NCI-H82 treated with DMSO at 0.1 percent for 48 hours (cell line): ENCODE results near the gene RBBP4.
"Not testable (repeated sequence)": the region's sequence is repeated elsewhere in the genome, so short reads cannot be mapped to it uniquely, and the experiment has no call there.

Experiments
- DNase-seq: peaks from one replicate; lab custom pipeline; 2025; ENCODE audit not compliant: unreplicated experiment; lab: John Stamatoyannopoulos, UW

RBBP4 gene

GRCh38 chr1:32685498-32685897 lies 34.5 kb downstream of the RBBP4 start:
- no peak for DNase-seq

- no peak for DNase-seq
These were observed 35.4 kb downstream of the RBBP4 start for GRCh38 chr1:32686387-32686786.

- DNase-seq, result no peak
These were observed 42.6 kb downstream of the RBBP4 start for GRCh38 chr1:32693455-32694174.

GRCh38 chr1:32695098-32695904 lies 44.3 kb downstream of the RBBP4 start:
- no peak for DNase-seq

- no peak for DNase-seq
These were observed 45.0 kb downstream of the RBBP4 start for GRCh38 chr1:32696041-32696440.

GRCh38 chr1:32696996-32697395 lies 46.0 kb downstream of the RBBP4 start:
- not testable (repeated sequence) for DNase-seq

GRCh38 chr1:32701421-32701911 lies 50.5 kb downstream of the RBBP4 start:
- DNase-seq, result no peak

- no peak for DNase-seq
These were observed 51.1 kb downstream of the RBBP4 start for GRCh38 chr1:32701951-32702598.

- no peak for DNase-seq
These were observed 51.8 kb downstream of the RBBP4 start, which contains the start of gene SYNC for GRCh38 chr1:32702599-32703478. Gene SYNC, minus strand, starts transcription at chr1:32702770. Its CDS starts 110 bp downstream, at chr1:32702660.

- no peak for DNase-seq
These were observed 52.7 kb downstream of the RBBP4 start for GRCh38 chr1:32703479-32704291.

GRCh38 chr1:32705516-32705915 lies 54.5 kb downstream of the RBBP4 start:
- no peak for DNase-seq

- DNase-seq, result no peak
These were observed 55.5 kb downstream of the RBBP4 start for GRCh38 chr1:32706491-32706890.

- DNase-seq, result no peak
These were observed 58.1 kb downstream of the RBBP4 start for GRCh38 chr1:32709075-32709474.

- no peak for DNase-seq
These were observed 58.5 kb downstream of the RBBP4 start for GRCh38 chr1:32709476-32709875.

GRCh38 chr1:32711221-32711620 lies 60.2 kb downstream of the RBBP4 start:
- DNase-seq, result not testable (repeated sequence)

GRCh38 chr1:32713081-32713480 lies 62.1 kb downstream of the RBBP4 start:
- DNase-seq, result no peak

GRCh38 chr1:32714277-32714676 lies 63.3 kb downstream of the RBBP4 start:
- no peak for DNase-seq

- no peak for DNase-seq
These were observed 64.9 kb downstream of the RBBP4 start for GRCh38 chr1:32715901-32716311.

GRCh38 chr1:32716312-32717148 lies 65.5 kb downstream of the RBBP4 start:
- DNase-seq, result peak; percentile 57
